ENCODE measurements around the gene HIGD1B.

GRCh38 chr17:44831371-44831770 lies 16.3 kb upstream of the HIGD1B start:
- TF ChIP-seq SRF (CRISPR knock-in tag; IDR thresholded peaks at IDR 0.05) (no peak), CEBPB (tag; IDR thresholded peaks at IDR 0.05) (no peak), CCAR2 (IDR thresholded peaks at IDR 0.05; ENCODE audit: low read depth, low read length) (no peak), CTCF (IDR thresholded peaks at IDR 0.05 in 2 of 3, conservative IDR thresholded peaks at IDR 0.05 in 1 of 3; ENCODE audit: insufficient read depth in 2 of 3, low read depth in 1 of 3, low read length in 3 of 3) (no peak), RBM17 (IDR thresholded peaks at IDR 0.05; ENCODE audit: borderline replicate concordance, low read depth, low read length) (no peak), HDAC6 (IDR thresholded peaks at IDR 0.05; ENCODE audit: low read depth, low read length) (no peak), ATF6 (CRISPR knock-in tag; IDR thresholded peaks at IDR 0.05) (no peak), CBX2 (IDR thresholded peaks at IDR 0.05; ENCODE audit: insufficient read depth, low read length, poor library complexity, severe bottlenecking) (no peak), REST (IDR thresholded peaks at IDR 0.05; ENCODE audit: borderline replicate concordance) (no peak), REST (CRISPR knock-in tag; IDR thresholded peaks at IDR 0.05; ENCODE audit: low read depth) (no peak), RBM25 (IDR thresholded peaks at IDR 0.05; ENCODE audit: low read depth, low read length, severe bottlenecking) (no peak), EZH2 (IDR thresholded peaks at IDR 0.05; ENCODE audit: borderline replicate concordance, low read depth, low read length) (no peak)

Measured in K562 (cell line).